PC-3 (cell line): ENCODE measurements around the gene ACY1. TPM values are rescaled to one million over a fixed set of nuclear protein-coding genes. Genes with fewer than 3 reads are reported as not detected.

ENCODE experiments used
- ATAC-seq: fragments of 200-7000 bp; cut with Tn5 transposase; 2 replicates; pipeline ENCODE4 v1.9.1; 2020; ENCODE audit warnings: mild to moderate bottlenecking, moderate library complexity
- BruUV-seq: library from RNA; stranded (reverse); fragments of 400-500 nt; replicated peaks from 2 replicates; lab custom pipeline; 2021; lab: Mats Ljungman, UMichigan
- CTCF ChIA-PET: fragments of 300-600 bp; sonication (Branson Sonifier 250); formaldehyde crosslinking; loops from one replicate; lab custom pipeline; 2022; ENCODE audit warnings: antibody characterized with exemption; lab: Charles Lee
- POLR2A ChIA-PET: fragments of 300-600 bp; sonication (Branson Sonifier 250); formaldehyde crosslinking; loops from one replicate; lab custom pipeline; 2022; ENCODE audit warnings: antibody characterized with exemption; ENCODE audit not compliant: unreplicated experiment; lab: Charles Lee
- DNase-seq: peaks from one replicate; pipeline ENCODE4 v3.0.0-alpha.2; 2015
- H2AFZ ChIP-seq: fragments of 300-600 bp; sonication (generic); 2 replicates; pipeline ENCODE4 v1.6.0; 2016; ENCODE audit warnings: antibody characterized with exemption, low read length
- H3F3A ChIP-seq: fragments of 300-600 bp; sonication (generic); one replicate; pipeline ENCODE4 v1.6.0; 2017; ENCODE audit warnings: antibody characterized with exemption, low read length, control low read depth, mild to moderate bottlenecking; ENCODE audit not compliant: unreplicated experiment
- H3K27ac ChIP-seq: fragments of 300-600 bp; sonication (generic); 2 replicates; pipeline ENCODE4 v1.5.1; 2016; ENCODE audit warnings: mild to moderate bottlenecking, low read length
- H3K27me3 ChIP-seq: fragments of 300-600 bp; sonication (generic); 2 replicates; pipeline ENCODE4 v1.6.1; 2016; ENCODE audit warnings: low read length, mixed read lengths
- H3K36me3 ChIP-seq: fragments of 300-600 bp; sonication (generic); 2 replicates; pipeline ENCODE4 v1.6.1; 2016; ENCODE audit warnings: low read depth, mixed run types, low read length, mixed read lengths
- H3K4me1 ChIP-seq: fragments of 300-600 bp; sonication (generic); 2 replicates; pipeline ENCODE4 v1.5.1; 2016; ENCODE audit warnings: low read length; ENCODE audit not compliant: insufficient read depth
- H3K4me2 ChIP-seq: fragments of 300-600 bp; sonication (generic); 2 replicates; pipeline ENCODE4 v1.6.0; 2016; ENCODE audit warnings: low read length
- H3K4me3 ChIP-seq: fragments of 300-600 bp; sonication (generic); 2 replicates; pipeline ENCODE4 v1.5.1; 2016; ENCODE audit warnings: mild to moderate bottlenecking, low read length, mixed read lengths
- H3K79me2 ChIP-seq: fragments of 300-600 bp; sonication (generic); 2 replicates; pipeline ENCODE4 v1.6.1; 2017; ENCODE audit warnings: low read length, mixed read lengths
- H3K9ac ChIP-seq: fragments of 300-600 bp; sonication (generic); 2 replicates; pipeline ENCODE4 v1.6.0; 2016; ENCODE audit warnings: mild to moderate bottlenecking, low read length
- H3K9me2 ChIP-seq: fragments of 300-600 bp; sonication (generic); replicated peaks from 2 replicates; pipeline ENCODE4 v1.6.1; 2016; ENCODE audit warnings: mixed run types, low read length, mixed read lengths
- H3K9me3 ChIP-seq: fragments of 300-600 bp; sonication (generic); 2 replicates; pipeline ENCODE4 v1.6.1; 2016; ENCODE audit warnings: low read length, mixed read lengths
- H4K20me1 ChIP-seq: fragments of 300-600 bp; sonication (generic); 2 replicates; pipeline ENCODE4 v1.6.1; 2016; ENCODE audit warnings: low read length, mixed read lengths
- EZH2 ChIP-seq: fragments of 300-600 bp; sonication (generic); IDR thresholded peaks from one replicate; pipeline ENCODE4 v1.6.1; 2017; ENCODE audit warnings: antibody characterized with exemption, mild to moderate bottlenecking, low read length; ENCODE audit not compliant: unreplicated experiment
- EZH2phosphoT487 ChIP-seq: fragments of 300-600 bp; sonication (generic); IDR thresholded peaks from 2 replicates; pipeline ENCODE4 v1.6.1; 2018; ENCODE audit warnings: mild to moderate bottlenecking, antibody characterized with exemption, low read length, borderline replicate concordance
- intact Hi-C: fragments of 100-400 bp; cut with micrococcal nuclease; formaldehyde crosslinking; loops from 2 replicates; pipeline ENCODE4 v1.9.0; 2023
- total RNA-seq: library from RNA; depleted of rRNA; stranded (reverse); fragments of >200 nt; gene quantifications from 2 replicates; pipeline ENCODE4 v1.2.3, GENCODE V29; 2014
- TF ChIP-seq, protein P1 (sequence below): fragments of 300-600 bp; sonication (generic); conservative IDR thresholded peaks from 2 replicates; pipeline ENCODE4 v1.5.1; 2017; ENCODE audit warnings: antibody characterized with exemption, low read depth, mild to moderate bottlenecking, low read length

The ACY1 gene
- total RNA-seq, 1 experiment from 2014 or later = 71.3 TPM

DNA sequence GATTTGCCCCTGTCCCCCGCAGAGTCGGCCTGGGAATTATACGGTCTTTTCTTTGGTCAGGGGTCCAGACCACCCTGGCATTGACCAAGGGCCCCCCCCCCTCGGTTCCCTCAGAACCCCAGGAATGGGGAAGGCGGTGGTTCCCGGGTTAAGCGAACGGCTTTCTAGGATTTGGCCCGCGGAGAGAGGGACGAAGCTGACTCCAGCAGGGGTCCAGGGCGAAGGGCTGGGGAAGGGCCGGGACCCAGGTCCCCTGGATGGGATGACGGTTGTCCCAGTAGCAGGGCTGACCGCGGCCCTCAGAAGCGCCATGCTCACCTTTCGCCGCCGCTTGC lies 41.9 kb upstream of the ACY1 start:
- intact Hi-C loops = loop anchor here (5.0 kb wide), 1 partner anchor 269 kb away; the partner anchor contains the start of gene TEX264
- Histone ChIP-seq H4K20me1 (peaks cover 28% of the 10 kb centered on the region), H3K9ac (peak overlapping the region; percentile 96), H3K4me2 (peak overlapping the region; percentile 85), H3K9me2 (no peaks in the 10 kb centered on the region), H3K27ac (peak overlapping the region; percentile 22), H3K4me1 (peaks cover 33% of the 10 kb centered on the region), H3F3A (no peaks in the 10 kb centered on the region), H2AFZ (peak overlapping the region; percentile 52; the same call in 1 of the 2 replicates), H3K36me3 (peaks cover 28% of the 10 kb centered on the region), H3K9me3 (no peaks in the 10 kb centered on the region), H3K27me3 (no peaks in the 10 kb centered on the region), H3K4me3 (peak overlapping the region; percentile 92), H3K79me2 (peaks cover 40% of the 10 kb centered on the region)
- BruUV-seq = no TSS peak
- ChIA-PET CTCF (interaction anchor here (0.6 to 2.8 kb wide), 13 partner anchors 17 to 357 kb away, joined by 3 to 46 read pairs (median 3); partner anchors contain the start of genes ABHD14A, ABHD14B, ACY1 and POC1A), POLR2A (interaction anchor here (0.5 to 1.2 kb wide), 2 partner anchors 42 to 303 kb away, joined by 3 to 6 read pairs; partner anchors contain the start of gene ACY1)
- peak; percentile 1; the same call in 1 of the 2 replicates for ATAC-seq
- DNase-seq = no peak
- no peak for TF ChIP-seq EZH2phosphoT487
- no peak for TF ChIP-seq EZH2
- TF ChIP-seq, protein P1, sequence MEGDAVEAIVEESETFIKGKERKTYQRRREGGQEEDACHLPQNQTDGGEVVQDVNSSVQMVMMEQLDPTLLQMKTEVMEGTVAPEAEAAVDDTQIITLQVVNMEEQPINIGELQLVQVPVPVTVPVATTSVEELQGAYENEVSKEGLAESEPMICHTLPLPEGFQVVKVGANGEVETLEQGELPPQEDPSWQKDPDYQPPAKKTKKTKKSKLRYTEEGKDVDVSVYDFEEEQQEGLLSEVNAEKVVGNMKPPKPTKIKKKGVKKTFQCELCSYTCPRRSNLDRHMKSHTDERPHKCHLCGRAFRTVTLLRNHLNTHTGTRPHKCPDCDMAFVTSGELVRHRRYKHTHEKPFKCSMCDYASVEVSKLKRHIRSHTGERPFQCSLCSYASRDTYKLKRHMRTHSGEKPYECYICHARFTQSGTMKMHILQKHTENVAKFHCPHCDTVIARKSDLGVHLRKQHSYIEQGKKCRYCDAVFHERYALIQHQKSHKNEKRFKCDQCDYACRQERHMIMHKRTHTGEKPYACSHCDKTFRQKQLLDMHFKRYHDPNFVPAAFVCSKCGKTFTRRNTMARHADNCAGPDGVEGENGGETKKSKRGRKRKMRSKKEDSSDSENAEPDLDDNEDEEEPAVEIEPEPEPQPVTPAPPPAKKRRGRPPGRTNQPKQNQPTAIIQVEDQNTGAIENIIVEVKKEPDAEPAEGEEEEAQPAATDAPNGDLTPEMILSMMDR = no peak

DNA sequence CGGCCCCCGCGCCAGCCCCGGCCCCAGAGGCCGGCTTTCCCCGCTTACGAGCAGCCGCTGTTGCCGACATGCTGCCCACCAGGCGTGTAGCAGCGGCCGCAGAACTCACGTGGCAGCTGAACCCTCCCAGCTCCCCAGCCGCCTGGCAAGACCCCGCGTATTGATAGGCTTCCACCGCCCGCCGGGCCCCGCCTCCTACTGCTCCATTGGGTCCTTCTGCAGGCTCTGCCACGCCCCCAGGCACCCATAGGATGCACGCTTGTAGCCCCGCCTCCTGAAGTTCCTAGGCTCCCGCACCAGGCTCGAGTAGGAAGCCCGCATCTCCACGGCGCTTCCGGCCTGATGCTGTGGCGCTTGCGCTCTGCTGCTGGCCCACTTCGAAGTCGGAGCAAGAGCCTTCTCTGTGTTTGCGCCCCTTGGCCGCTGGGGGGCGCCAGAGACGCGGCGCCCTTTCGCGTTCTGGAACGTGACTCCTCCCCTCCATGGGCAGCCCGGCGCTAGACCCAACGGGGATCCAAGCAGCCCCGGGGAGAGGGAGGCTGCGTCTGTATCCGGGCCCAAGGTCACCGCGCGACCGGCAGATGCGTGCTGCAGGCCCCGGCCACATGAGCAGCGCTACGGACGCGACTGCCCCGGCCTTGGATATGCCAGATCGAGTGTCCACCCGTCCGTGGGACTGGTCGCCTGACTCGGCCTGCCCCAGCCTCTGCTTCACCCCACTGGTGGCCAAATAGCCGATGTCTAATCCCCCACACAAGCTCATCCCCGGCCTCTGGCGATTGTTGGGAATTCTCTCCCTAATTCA lies 41.3 kb upstream of the ACY1 start, which contains the start of the genes PARP3 and RRP9:
Gene PARP3 (plus strand): TSS at position 566 of the 805 bp plus-strand sequence. CDS start 993 bp downstream, outside the sequence.
Gene RRP9 (minus strand): TSS at position 107 of the 805 bp plus-strand sequence. CDS start 37 bp downstream, at position 70.
- H3K9me2 ChIP-seq = no peaks in the 10 kb centered on the region
- no peaks in the 10 kb centered on the region for H3K9me3 ChIP-seq
- no peaks in the 10 kb centered on the region for H3K27me3 ChIP-seq
- POLR2A ChIA-PET = interaction anchor here (0.5 to 1.2 kb wide), 4 partner anchors 25 to 302 kb away, joined by 3 to 7 read pairs (median 6); partner anchors contain the start of gene ACY1
- peaks cover 28% of the 10 kb centered on the region for H4K20me1 ChIP-seq
- CTCF ChIA-PET = interaction anchor here (0.6 to 2.8 kb wide), 13 partner anchors 17 to 358 kb away, joined by 3 to 46 read pairs (median 3); partner anchors contain the start of genes ABHD14A, ABHD14B, ACY1 and POC1A
- peak; percentile 86 for ATAC-seq
- no peaks in the 10 kb centered on the region for H3F3A ChIP-seq
- intact Hi-C loops = loop anchor here (1.0 to 5.0 kb wide), 6 partner anchors 32 to 270 kb away; partner anchors contain the start of genes ABHD14B, ACY1 and TEX264
- peak within 1 kb of the TSS; percentile 71 for H2AFZ ChIP-seq
- BruUV-seq = no TSS peak
- peak within 1 kb of the TSS; percentile 96 for H3K9ac ChIP-seq
- peaks cover 33% of the 10 kb centered on the region for H3K4me1 ChIP-seq
- H3K4me3 ChIP-seq = peak within 1 kb of the TSS; percentile 92
- H3K36me3 ChIP-seq = peaks cover 22% of the 10 kb centered on the region; the same call in 1 of the 2 replicates
- peaks cover 40% of the 10 kb centered on the region for H3K79me2 ChIP-seq
- peak within 1 kb of the TSS; percentile 85 for H3K4me2 ChIP-seq
- H3K27ac ChIP-seq = peak within 1 kb of the TSS; percentile 81
- no peak for TF ChIP-seq EZH2
- TF ChIP-seq, protein P1 = peak; percentile 97
- no peak for TF ChIP-seq EZH2phosphoT487
- peak; percentile 100 for DNase-seq
